ENCODE data around the gene DGKA. TPM values are rescaled to one million over a fixed set of nuclear protein-coding genes. Genes with fewer than 3 reads are reported as not detected.
A peak's percentile ranks its signal among the peaks of the same experiment; 100 is the strongest.

DGKA gene
- total RNA-seq, 4 donors from 2014 or later = 95.7 to 209 (median 159) TPM

DNA sequence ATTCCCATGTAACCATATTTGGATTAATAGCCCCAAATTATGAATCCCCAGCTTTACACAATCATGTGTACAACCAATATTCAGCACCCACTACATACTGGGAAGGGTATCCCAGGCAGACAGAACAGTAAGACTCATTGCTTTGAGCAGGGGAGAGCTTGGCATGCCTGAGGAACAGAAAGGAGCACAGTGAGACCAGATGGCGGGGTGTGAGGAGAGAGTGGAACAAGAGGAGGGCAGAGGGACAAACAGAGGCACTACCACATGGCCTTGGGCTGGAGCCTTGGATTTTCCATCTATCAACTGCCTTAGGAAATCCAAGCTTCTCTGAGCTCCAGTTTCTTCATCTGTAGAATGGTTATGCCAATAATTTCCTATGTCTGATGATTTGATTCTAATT lies 3.8 kb downstream of the DGKA start:
- no peaks in the 10 kb centered on the region for H3K27me3 ChIP-seq
- H3K36me3 ChIP-seq = peaks cover 0 to 46% (median 5%) of the 10 kb centered on the region in 3 donors
- peak overlapping the region in 1 of 4 donors; percentile 27 for H3K4me3 ChIP-seq
- WGBS, 2 donors = 78 to 80% methylated on average over 1 of the region's 1 CpG
- no peak for TF ChIP-seq POLR2A (IDR thresholded peaks at IDR 0.05)
- TF ChIP-seq, protein P1, sequence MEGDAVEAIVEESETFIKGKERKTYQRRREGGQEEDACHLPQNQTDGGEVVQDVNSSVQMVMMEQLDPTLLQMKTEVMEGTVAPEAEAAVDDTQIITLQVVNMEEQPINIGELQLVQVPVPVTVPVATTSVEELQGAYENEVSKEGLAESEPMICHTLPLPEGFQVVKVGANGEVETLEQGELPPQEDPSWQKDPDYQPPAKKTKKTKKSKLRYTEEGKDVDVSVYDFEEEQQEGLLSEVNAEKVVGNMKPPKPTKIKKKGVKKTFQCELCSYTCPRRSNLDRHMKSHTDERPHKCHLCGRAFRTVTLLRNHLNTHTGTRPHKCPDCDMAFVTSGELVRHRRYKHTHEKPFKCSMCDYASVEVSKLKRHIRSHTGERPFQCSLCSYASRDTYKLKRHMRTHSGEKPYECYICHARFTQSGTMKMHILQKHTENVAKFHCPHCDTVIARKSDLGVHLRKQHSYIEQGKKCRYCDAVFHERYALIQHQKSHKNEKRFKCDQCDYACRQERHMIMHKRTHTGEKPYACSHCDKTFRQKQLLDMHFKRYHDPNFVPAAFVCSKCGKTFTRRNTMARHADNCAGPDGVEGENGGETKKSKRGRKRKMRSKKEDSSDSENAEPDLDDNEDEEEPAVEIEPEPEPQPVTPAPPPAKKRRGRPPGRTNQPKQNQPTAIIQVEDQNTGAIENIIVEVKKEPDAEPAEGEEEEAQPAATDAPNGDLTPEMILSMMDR (IDR thresholded peaks at IDR 0.05) = no peak
- H3K27ac ChIP-seq = peak overlapping the region in 3 of 4 donors; percentile 21 to 100 (median 95)
- no peaks in the 10 kb centered on the region for H3K9me3 ChIP-seq
- intact Hi-C loops (cut with DNase I) = no loop called here
- no peak for DNase-seq
- peaks cover 26 to 93% (median 34%) of the 10 kb centered on the region in 3 donors for H3K4me1 ChIP-seq

DNA sequence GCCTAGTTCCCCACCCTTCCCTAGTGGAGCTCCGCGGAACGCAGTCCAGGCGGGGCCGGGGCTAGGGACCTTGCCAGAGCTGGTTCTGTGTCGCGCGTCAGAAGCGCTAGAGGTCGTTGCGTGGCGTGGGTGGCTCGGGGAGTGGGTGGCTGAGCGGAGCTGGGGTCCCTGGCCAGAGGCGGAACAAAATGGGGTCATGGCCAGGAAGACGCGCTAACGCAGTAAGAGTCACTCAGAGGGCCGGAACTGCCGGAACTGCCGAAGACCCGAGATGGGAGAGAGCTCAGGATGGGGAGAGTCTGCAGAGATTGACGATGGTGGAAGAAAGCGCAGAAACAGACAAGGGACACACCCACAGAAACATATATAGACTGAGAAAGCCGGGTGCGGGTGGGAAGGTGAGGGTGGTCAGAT lies 4.8 kb downstream of the DGKA start:
- Histone ChIP-seq H3K4me1 (peaks cover 25 to 93% (median 35%) of the 10 kb centered on the region in 3 donors), H3K27ac (peak overlapping the region; percentile 14 to 100 (median 58)), H3K4me3 (peak overlapping the region in 3 of 4 donors; percentile 23 to 32 (median 27)), H3K9me3 (no peaks in the 10 kb centered on the region), H3K27me3 (no peaks in the 10 kb centered on the region), H3K36me3 (peaks cover 4 to 53% (median 8%) of the 10 kb centered on the region in 3 donors)
- TF ChIP-seq, protein P1 (IDR thresholded peaks at IDR 0.05) = no peak
- TF ChIP-seq POLR2A (IDR thresholded peaks at IDR 0.05) = no peak
- intact Hi-C loops (cut with DNase I) = no loop called here
- no peak for DNase-seq
- WGBS, 2 donors = 65 to 88% methylated on average over 16 to 18 of the region's 26 CpGs

DNA sequence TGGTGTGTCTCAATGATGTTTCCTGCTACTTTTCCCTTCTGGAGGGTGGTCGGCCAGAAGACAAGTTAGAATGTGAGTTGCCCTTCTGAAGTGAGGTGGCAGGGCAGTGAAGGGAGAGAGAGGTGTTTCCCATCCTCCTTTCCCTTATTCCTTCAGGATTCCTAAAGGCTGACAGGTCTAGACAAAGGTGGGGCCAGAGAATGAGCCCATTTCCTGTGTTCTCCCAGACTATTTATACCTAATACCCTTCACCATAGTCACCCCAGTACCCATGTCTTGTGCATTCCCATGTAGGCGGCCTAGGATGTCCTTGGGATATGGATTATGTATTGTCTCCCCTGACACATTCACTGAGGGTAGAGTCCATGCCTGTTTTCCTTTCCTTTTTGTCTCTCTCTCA lies 7.0 kb downstream of the DGKA start:
- Histone ChIP-seq H3K27me3 (no peaks in the 10 kb centered on the region), H3K4me3 (no peak overlapping the region), H3K36me3 (peaks cover 9 to 75% (median 29%) of the 10 kb centered on the region in 3 donors), H3K9me3 (no peaks in the 10 kb centered on the region), H3K4me1 (peaks cover 15 to 86% (median 28%) of the 10 kb centered on the region in 3 donors), H3K27ac (peak overlapping the region; percentile 44 to 100 (median 82))
- TF ChIP-seq, protein P1 (IDR thresholded peaks at IDR 0.05) = no peak
- TF ChIP-seq POLR2A (IDR thresholded peaks at IDR 0.05) = no peak
- no peak for DNase-seq
- intact Hi-C loops (cut with DNase I) = no loop called here
- WGBS, 2 donors = 56 to 61% methylated on average over 2 of the region's 2 CpGs

DNA sequence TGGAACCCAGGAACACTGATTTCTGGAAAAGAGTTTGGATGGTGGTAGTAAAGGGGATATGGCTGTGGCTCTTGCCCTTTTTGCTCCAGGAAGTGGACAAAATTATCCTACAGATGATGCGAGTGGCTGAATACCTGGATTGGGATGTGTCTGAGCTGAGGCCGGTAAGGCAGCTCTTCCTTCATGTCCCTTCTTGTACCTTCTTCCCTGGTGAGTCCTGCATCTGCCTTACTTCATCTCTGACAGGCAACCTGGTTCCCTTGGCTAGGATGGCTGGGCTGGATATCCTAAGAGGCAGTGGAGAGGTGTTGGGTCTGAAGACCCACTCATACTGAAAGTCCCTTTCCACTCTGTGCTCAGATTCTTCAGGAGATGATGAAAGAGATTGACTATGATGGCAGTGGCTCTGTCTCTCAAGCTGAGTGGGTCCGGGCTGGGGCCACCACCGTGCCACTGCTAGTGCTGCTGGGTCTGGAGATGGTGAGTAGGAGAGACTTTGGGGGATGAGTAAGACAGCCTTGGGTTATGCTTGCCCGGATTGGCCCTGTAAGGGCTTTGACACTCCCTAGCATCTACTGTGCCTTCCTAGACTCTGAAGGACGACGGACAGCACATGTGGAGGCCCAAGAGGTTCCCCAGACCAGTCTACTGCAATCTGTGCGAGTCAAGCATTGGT lies 8.0 kb downstream of the DGKA start:
- H3K27ac ChIP-seq = peak overlapping the region; percentile 70 to 100 (median 88)

More for the DNA sequence above, 8.0 kb downstream of the DGKA start:
- WGBS, 2 donors = 38 to 59% methylated on average over 3 to 6 of the region's 8 CpGs
- intact Hi-C loops (cut with DNase I) = no loop called here
- TF ChIP-seq, protein P1 (IDR thresholded peaks at IDR 0.05) = no peak
- no peak for TF ChIP-seq POLR2A (IDR thresholded peaks at IDR 0.05)
- Histone ChIP-seq H3K36me3 (peaks cover 9 to 85% (median 39%) of the 10 kb centered on the region in 3 donors), H3K4me3 (no peak overlapping the region), H3K9me3 (no peaks in the 10 kb centered on the region), H3K4me1 (peaks cover 12 to 76% (median 21%) of the 10 kb centered on the region in 3 donors), H3K27me3 (no peaks in the 10 kb centered on the region)
- no peak for DNase-seq
